Posterior cingulate gyrus (tissue), 11 donors: ENCODE data around the gene NUP107.

Experiments
- DNase-seq, 10 donors: peaks; one replicate each; pipeline versions ENCODE4 v3.0.0 to v3.0.0-alpha.2; 2020 to 2021; ENCODE audit warnings: mixed read lengths in 3 of 10
- intact Hi-C: fragments of 100-400 bp; cut with DNase I; formaldehyde crosslinking; loops from one replicate; pipeline ENCODE4 v1.15.1; 2023

The NUP107 gene

DNA sequence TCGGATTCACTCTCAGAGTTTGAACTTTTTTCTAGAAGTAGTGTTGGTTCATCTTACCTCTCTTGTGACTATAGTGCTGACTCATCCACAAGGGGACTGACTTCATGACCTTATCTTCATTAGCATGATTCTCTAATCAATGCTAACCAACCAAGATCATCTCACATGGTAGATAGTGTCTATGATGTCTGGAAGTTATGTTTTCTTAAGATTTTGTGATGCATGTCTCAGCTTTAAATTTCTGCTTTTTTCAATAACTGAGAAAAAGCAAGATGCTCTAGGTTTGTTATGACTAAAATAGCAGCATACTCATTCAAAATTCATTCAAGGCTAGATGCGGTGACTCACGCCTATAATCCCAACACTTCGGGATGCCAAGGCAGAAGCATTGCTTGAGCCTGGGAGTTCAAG lies 46.9 kb downstream of the NUP107 start:
- intact Hi-C loops, result no loop called here
- no peak for DNase-seq

- intact Hi-C loops, result no loop called here
Observed at GRCh38 chr12:68739891-68740290, 53.1 kb downstream of the NUP107 start.

DNA sequence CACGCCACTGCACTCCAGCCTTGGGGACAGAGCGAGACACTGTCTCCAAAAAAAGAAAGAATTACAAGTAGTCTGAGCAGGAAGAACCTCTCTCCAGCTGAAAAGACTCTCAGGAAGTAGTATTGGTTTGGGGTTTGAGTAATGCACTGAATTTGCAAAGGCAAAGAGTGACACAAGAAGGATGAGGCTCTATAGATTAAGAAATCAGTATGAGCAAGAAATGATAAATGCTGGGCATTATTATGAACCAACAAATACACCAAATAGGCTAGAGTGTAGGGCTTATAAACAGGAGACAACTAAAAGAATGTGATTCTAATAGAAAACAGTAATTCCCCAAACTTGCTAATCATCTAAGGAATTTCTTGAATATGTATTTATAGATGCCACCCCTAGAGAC lies 56.6 kb downstream of the NUP107 start:
- intact Hi-C loops, result no loop called here
- DNase-seq, result no peak

More at GRCh38 chr12:68739891-68740290, 53.1 kb downstream of the NUP107 start:
- DNase-seq, result no peak

- no peak for DNase-seq
- intact Hi-C loops, result no loop called here
Observed at GRCh38 chr12:68745376-68745903, 58.7 kb downstream of the NUP107 start.

DNA sequence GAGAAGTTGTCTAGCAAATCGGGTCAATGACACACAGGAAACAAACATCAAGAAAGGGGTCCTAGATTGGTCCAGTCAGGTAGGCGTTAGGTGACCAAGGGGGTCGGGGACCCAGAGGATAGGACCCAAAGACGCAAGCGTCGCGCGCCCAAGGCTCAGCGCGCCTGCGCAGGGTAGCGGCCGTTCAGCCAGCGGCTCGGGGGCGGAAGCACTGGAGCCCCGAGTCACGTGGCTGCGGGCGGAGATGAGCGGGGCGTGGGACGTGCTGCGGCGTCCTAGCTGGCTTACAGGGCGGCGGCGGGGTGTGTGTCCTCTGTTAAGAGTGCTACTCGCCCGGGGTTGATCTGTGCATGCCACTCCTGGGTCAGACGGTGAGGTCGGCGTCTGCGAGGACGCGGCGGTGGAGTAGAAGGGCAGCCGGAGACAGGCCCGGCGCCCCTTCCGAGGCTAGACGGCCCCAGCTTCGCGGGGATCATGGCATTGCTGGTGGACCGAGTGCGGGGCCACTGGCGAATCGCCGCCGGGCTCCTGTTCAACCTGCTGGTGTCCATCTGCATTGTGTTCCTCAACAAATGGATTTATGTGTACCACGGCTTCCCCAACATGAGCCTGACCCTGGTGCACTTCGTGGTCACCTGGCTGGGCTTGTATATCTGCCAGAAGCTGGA lies 59.3 kb downstream of the NUP107 start, which contains the start of gene SLC35E3:
Gene SLC35E3, plus strand, starts transcription at position 273 of the 668 bp plus-strand sequence. Its CDS starts 202 bp downstream, at position 475.
- intact Hi-C loops, result loop anchor here (1.0 to 2.0 kb wide), 2 partner anchors 59 to 62 kb away; partner anchors contain the start of genes MDM2 and NUP107
- peak; percentile 90 to 99 (median 94) for DNase-seq

GRCh38 chr12:68746572-68747180 lies 59.9 kb downstream of the NUP107 start:
- intact Hi-C loops, result loop anchor here (1.0 to 2.0 kb wide), 2 partner anchors 60 to 62 kb away; partner anchors contain the start of genes MDM2 and NUP107
- DNase-seq, result peak; percentile 23 to 93 (median 57)

DNA sequence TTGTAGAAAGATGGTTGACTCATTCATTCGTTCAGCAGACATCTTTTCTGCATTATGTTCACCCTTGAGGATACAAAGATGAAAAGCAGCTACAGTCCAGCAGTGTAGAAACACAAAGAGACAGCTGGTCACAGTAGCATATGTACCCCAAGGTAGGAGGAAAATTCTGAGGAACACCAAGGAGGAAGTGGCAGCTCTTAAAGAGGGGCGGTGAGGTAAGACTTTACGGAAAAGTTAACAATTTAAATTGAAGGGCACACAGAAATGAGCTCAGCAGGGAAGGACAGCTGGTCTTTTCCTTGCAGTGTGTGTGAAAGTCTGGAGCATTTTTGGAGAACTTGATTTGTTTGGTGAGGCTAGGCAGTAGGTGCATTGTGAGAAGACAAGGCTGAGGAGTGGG lies 62.7 kb downstream of the NUP107 start:
- intact Hi-C loops, result no loop called here
- no peak for DNase-seq

GRCh38 chr12:68749861-68750260 lies 63.1 kb downstream of the NUP107 start:
- intact Hi-C loops, result no loop called here
- no peak for DNase-seq

- DNase-seq, result peak in 1 of 10 donors; percentile 25
- intact Hi-C loops, result no loop called here
Observed at GRCh38 chr12:68750506-68750905, 63.7 kb downstream of the NUP107 start.

DNA sequence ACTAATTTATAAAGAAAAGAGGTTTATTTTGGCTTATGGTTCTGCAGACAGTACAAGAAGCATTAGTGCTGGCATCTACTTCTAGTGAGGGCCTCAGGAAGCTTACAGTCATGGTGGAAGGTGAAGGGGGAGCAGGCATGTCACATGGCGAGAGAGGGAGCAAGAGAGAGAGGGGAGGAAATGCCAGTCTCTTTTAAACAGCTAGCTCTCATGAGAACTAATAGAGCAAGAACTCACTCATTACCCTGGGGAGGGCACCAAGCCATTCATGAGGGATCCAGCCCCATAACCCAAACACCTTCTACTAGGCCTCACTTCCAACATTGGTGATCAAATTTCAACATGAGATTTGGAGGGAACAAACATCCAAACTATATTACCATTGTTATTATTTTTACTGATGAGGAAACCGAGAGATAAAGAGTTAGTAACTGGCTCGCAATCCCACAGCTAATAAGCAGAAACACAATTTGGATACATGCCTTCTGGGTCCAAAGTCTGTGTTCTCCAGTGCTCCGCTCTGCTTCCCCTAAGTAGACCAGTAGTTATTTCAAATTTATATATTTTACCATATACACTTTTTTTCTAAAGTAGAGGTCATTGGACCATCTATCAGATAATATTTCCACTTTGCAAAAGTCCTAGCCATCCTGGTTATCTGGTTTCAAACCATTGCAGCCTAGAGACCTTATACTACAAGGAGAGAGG lies 68.9 kb downstream of the NUP107 start:
- DNase-seq, result no peak
- intact Hi-C loops, result no loop called here

DNA sequence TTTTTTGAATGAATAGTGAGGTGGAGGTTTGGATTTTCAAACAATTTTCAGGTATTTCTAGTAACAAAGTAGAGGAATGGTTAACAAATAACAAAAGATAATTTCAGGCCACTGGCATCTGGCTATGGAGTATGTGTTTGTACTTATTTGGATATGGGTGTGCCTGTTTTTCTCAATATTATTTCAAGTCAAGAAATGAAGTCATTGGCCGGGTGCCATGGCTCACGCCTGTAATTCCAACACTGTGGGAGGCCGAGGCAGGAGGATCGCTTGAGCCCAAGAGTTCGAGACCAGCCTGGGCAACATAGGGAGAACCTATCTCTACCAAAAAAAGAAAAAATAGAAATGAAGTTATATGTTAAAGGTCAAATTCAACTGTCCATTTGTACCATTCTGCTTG lies 73.1 kb downstream of the NUP107 start:
- intact Hi-C loops, result no loop called here
- DNase-seq, result no peak

- intact Hi-C loops, result no loop called here
- DNase-seq, result no peak
Observed at GRCh38 chr12:68760806-68761441, 74.1 kb downstream of the NUP107 start.

- DNase-seq, result no peak
- intact Hi-C loops, result no loop called here
Observed at GRCh38 chr12:68761442-68761812, 74.6 kb downstream of the NUP107 start.

GRCh38 chr12:68761901-68762630 lies 75.3 kb downstream of the NUP107 start:
- no peak for DNase-seq
- intact Hi-C loops, result no loop called here

GRCh38 chr12:68762691-68763090 lies 75.9 kb downstream of the NUP107 start:
- intact Hi-C loops, result no loop called here

GRCh38 chr12:68765696-68766095 lies 78.9 kb downstream of the NUP107 start:
- intact Hi-C loops, result no loop called here
- DNase-seq, result no peak

More at GRCh38 chr12:68762691-68763090, 75.9 kb downstream of the NUP107 start:
- no peak for DNase-seq

- intact Hi-C loops, result no loop called here
- DNase-seq, result no peak
Observed at GRCh38 chr12:68766646-68767045, 79.9 kb downstream of the NUP107 start.

DNA sequence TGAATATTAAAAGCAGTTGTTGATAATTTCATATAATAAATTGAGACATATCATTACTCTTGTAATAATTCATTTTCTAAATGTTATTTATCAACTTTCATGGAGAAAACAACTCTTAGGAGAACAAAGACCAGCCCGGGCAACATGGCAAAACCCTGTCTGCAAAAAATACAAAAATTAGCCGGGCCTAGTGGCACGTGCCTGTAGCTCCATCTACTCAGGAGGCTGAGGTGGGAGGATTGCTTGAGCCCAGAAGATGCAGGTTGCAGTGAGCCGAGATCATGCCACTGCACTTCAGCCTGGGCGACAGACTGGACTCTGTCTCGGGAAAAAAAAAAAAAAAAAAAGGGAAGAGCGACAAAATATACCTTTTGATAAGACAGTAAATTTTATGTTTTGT lies 80.4 kb downstream of the NUP107 start:
- DNase-seq, result no peak
- intact Hi-C loops, result no loop called here

DNA sequence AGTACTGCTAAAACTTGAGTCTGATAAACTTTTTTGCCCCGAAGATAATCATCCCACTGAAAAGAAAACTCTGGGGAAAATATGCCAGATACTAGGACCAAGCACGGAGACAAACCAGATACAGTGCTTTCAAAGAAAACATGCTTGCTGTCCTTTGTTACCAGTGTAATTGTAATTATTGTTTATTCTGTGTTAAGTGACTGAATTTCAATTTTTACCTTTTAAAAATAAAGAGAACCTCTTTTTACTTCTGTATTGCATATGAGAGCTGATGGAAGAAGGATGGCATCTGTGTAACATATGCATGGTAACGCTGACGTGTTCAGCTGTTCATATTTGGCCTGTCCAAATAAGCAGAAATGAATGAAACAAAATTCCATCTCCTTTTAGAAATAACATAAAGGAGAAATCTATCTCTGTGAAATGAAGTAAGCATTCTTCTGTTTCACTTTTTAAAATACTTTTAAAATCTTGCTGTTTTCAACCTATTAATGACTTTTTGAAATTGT lies 81.7 kb downstream of the NUP107 start:
- DNase-seq, result no peak
- intact Hi-C loops, result no loop called here

- intact Hi-C loops, result no loop called here
- DNase-seq, result no peak
Observed at GRCh38 chr12:68769941-68770340, 83.2 kb downstream of the NUP107 start.
